SKM-1 treated with dmso at 0.1 percent for 144 hours (cell line): ENCODE results near the gene P2RX2.

Experiments
- DNase-seq: peaks from one replicate; lab custom pipeline; 2025; ENCODE audit not compliant: unreplicated experiment; lab: John Stamatoyannopoulos, UW

P2RX2 gene

DNA sequence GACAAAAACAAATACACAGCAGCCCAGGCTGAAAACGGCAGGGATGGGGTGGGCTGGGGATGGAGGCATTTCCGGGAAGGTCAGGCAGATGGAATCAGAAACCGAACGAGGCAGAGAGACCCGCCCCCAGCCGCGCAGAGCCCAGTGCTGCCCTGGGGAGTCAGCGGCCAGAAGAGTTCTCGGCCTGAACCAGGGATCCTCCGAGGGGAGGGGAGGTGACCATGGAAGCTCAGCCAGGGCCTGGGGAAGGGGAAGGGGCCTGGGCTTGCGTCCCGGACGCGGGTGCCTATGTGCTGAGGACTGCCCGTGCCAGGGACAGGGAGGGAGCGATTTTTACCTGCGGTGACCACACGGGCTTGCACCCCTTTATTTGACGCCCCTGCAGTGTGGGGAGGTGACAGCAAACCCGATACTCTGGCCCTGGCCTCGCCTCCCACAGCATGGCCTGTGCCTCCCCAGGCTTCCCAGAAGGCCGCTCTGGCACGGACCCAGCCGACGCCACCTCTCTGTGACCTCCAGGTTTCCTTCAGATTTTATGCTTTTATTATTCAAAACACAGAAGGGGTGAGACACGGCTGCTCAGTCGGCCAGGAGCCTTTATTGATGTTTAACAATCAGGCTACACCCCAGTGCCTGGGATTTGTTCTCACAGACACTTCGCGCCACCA is 15.9 kb upstream of the P2RX2 start:
- DNase-seq: no peak

- no peak for DNase-seq
These were observed 15.1 kb upstream of the P2RX2 start for GRCh38 chr12:132603240-132604150.

GRCh38 chr12:132604151-132604618 is 14.4 kb upstream of the P2RX2 start:
- no peak for DNase-seq

- DNase-seq: no peak
These were observed 13.7 kb upstream of the P2RX2 start for GRCh38 chr12:132604668-132605441.

DNA sequence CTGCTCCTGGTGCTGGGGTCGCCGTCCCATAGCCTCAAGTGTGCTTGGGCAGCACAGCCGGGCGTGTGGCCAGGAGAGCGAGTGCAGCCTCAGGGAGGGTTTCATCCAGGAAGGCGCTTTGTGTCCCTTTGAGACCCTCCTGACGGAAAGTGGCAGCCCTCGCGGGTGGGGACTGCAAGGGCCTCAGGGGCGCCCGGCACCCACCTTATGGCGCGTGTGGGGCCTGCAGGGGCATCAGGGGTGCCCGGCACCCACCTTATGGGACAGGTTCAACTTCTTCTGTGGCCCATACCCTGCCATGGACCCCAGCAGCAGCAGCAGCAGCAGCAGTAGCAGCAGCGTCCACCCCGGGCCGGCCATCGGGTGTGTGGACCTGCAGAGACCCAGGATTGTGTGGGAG is 12.7 kb upstream of the P2RX2 start:
- DNase-seq: no peak

GRCh38 chr12:132606466-132606865 is 12.1 kb upstream of the P2RX2 start:
- no peak for DNase-seq

DNA sequence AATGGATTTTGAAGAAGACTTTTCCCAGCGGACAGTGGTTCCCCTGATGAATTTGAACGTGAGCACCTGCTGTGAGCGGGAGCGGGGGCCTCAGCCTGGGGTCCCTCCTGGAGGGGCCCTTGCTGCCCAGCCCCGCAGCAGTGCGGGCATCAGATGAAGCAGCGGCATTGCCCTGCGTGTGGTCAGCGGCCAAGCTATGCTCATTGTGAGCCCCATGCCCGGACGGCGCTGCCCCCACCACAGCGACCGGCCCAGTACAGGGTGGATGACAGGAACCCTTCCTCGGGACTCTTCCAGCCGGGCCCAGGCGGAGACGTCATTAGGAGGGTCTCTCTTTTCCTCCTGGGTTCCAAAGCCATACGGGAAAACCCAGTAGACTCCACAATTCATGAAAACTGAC is 11.6 kb upstream of the P2RX2 start:
- DNase-seq: no peak

DNA sequence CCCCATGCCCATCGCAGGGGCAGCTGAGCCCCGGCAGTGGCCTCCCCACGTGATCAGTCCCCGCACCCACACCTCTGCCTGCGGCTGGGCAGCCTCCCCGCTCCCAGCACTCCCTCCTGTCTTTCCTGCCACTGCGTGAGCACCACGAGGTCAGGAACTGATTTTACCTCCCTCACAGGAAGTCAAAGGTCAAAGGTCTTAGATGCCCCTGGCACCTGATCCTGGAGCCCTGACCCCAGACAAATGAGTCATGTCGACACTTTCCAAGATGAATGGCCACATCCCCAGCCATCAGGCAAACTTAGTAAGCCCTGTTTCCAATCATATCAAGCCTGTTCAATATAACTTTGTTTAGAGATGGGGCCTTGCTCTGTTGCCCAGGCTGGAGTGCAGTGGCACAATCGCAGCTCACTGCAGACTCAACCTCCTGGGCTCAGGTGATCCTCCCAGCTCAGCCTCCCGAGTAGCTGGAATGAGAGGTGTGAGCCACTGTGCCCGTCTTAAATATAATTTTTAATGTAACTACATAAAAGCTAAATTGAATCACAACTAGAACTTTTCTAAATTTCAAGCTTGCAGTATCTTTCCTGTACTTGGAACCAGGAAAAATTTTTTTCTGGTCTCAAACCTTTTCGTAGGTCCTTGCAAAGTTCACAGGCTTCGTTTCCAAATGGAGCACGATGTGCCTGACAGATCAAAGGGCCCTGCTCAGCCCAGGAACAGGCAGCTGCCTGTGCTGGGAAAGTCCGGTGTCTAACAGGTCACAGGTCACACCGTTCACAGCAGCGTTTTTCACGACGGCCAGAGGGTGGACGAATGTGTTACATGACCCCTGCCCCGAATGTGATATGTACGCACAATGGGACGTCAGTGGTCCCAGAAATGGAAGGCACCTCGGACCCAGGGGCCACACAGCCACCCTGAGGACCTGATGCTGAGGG is 10.1 kb upstream of the P2RX2 start:
- no peak for DNase-seq

GRCh38 chr12:132610051-132610759 is 8.4 kb upstream of the P2RX2 start, which contains the start of gene LRCOL1:
TSS of gene LRCOL1 (minus strand) at chr12:132610582. CDS start at chr12:132606251, 4,331 bp downstream.
- DNase-seq: no peak

- no peak for DNase-seq
These were observed 7.5 kb upstream of the P2RX2 start for GRCh38 chr12:132610866-132611602.

- DNase-seq: no peak
These were observed 7.0 kb upstream of the P2RX2 start for GRCh38 chr12:132611620-132612019.

DNA sequence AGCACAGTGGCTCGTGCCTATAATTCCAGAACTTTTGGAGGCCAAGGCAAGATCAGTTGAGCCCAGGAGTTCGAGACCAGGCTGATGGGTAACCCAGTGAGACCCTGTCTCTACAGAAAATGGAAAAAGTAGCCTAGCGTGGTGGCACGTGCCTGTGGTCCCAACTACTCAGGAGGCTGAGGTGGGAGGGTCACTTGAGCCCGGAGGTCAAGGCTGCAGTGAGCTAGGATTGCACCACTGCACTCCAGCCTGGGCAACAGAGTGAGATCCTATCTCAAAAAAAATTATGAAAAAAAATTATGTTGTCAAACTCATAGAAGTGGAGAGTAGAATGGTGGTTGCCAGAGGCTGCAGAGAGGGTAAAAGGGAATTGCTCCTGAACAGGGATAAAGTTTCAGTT is 4.5 kb upstream of the P2RX2 start:
- DNase-seq: no peak

DNA sequence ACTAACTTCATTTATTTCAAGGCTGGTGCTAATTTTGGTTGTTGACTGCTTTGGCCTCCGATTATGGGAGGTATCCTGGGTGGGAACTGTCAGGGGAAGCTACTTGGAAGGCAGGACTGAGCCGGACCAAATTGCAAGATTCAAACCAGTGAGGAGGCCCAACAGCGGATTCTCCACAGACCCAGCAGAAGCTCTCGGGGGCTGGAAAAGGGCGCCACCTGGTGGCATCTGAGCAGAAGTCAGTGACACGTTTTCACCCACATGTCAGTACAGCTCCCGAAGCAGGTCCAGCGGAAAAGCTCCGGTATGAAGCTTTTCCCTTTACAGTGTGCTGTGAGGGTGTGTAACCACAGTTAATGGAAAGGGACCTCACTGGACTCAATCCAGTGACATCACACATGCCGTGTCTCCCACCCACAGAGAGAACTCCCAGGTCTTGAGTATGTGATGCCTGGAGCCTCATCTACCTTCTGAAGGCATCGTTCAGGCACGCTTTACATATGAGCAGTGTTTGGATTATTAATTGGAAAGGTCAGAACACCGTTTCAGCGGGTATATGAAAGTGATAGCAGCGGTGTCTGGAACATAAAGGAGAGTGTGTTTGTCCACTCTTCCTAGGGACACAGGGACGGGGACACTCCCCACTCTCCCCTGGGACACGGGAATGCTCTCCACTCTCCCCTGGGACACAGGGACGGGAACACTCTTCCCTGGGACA is 3.6 kb upstream of the P2RX2 start:
- DNase-seq: peak; percentile 19

GRCh38 chr12:132615579-132616038 is 3.0 kb upstream of the P2RX2 start:
- DNase-seq: no peak

- DNase-seq: no peak
These were observed 1.4 kb upstream of the P2RX2 start for GRCh38 chr12:132617135-132617701.

- DNase-seq: no peak
These were observed 524 bp upstream of the P2RX2 start for GRCh38 chr12:132617822-132618682.

- DNase-seq: no peak
These were observed 452 bp downstream of the P2RX2 start for GRCh38 chr12:132619071-132619385.
